Neural progenitor cell (in vitro differentiated cells): ENCODE measurements around the gene MGAT3. TPM values are rescaled to one million over a fixed set of nuclear protein-coding genes. Genes with fewer than 3 reads are reported as not detected.
A peak's percentile ranks its signal among the peaks of the same experiment; 100 is the strongest.

Experiments used
- DNase-seq: peaks from one replicate; pipeline ENCODE4 v3.0.0-alpha.2; 2016; ENCODE audit warnings: low spot score
- H2AFZ ChIP-seq: fragments of 200-600 bp; sonication (generic); replicated peaks from 2 replicates; pipeline ENCODE4 v1.6.1; 2016; ENCODE audit warnings: antibody characterized with exemption
- H3F3A ChIP-seq: fragments of 200-600 bp; sonication (generic); 2 replicates; pipeline ENCODE4 v1.6.1; 2016; ENCODE audit warnings: antibody characterized with exemption, low read depth
- H3K27ac ChIP-seq: fragments of 200-600 bp; sonication (generic); 2 replicates; pipeline ENCODE4 v1.5.1; 2016; ENCODE audit warnings: mild to moderate bottlenecking
- H3K27me3 ChIP-seq: fragments of 200-600 bp; sonication (generic); 2 replicates; pipeline ENCODE4 v1.6.1; 2016; ENCODE audit warnings: mild to moderate bottlenecking, moderate library complexity
- H3K36me3 ChIP-seq: fragments of 200-600 bp; sonication (generic); 2 replicates; pipeline ENCODE4 v1.5.1; 2016
- H3K4me1 ChIP-seq: fragments of 200-600 bp; sonication (generic); 2 replicates; pipeline ENCODE4 v1.6.1; 2016; ENCODE audit warnings: mixed run types
- H3K4me2 ChIP-seq: fragments of 200-600 bp; sonication (generic); 2 replicates; pipeline ENCODE4 v1.6.1; 2016
- H3K4me3 ChIP-seq: fragments of 200-600 bp; sonication (generic); 2 replicates; pipeline ENCODE4 v1.5.1; 2016
- H3K79me2 ChIP-seq: fragments of 200-600 bp; sonication (generic); 2 replicates; pipeline ENCODE4 v1.6.1; 2016; ENCODE audit warnings: low read depth
- H3K9ac ChIP-seq: fragments of 200-600 bp; sonication (generic); 2 replicates; pipeline ENCODE4 v1.6.1; 2016
- H3K9me3 ChIP-seq: fragments of 200-600 bp; sonication (generic); 2 replicates; pipeline ENCODE4 v1.5.1; 2016; ENCODE audit warnings: low read depth
- H4K20me1 ChIP-seq: fragments of 200-600 bp; sonication (generic); 2 replicates; pipeline ENCODE4 v1.6.1; 2016; ENCODE audit warnings: low read depth
- H3K27ac Mint-ChIP-seq: 3 replicates; pipeline ENCODE4 v1.8.0; 2021; ENCODE audit warnings: mixed read lengths
- H3K27me3 Mint-ChIP-seq: 2 replicates; pipeline ENCODE4 v1.8.0; 2022; ENCODE audit warnings: low read depth, mild to moderate bottlenecking, inconsistent platforms, moderate library complexity, mixed read lengths; ENCODE audit not compliant: insufficient read depth
- H3K36me3 Mint-ChIP-seq: 3 replicates; pipeline ENCODE4 v1.8.0; 2021; ENCODE audit warnings: mixed read lengths
- H3K4me1 Mint-ChIP-seq: 3 replicates; pipeline ENCODE4 v1.8.0; 2021; ENCODE audit warnings: mixed read lengths
- H3K4me3 Mint-ChIP-seq: 3 replicates; pipeline ENCODE4 v1.8.0; 2021; ENCODE audit warnings: mild to moderate bottlenecking, moderate library complexity, mixed read lengths
- H3K9me3 Mint-ChIP-seq: 3 replicates; pipeline ENCODE4 v1.8.0; 2020; ENCODE audit warnings: mixed read lengths
- EZH2 ChIP-seq: fragments of 200-600 bp; sonication (generic); IDR thresholded peaks from 2 replicates; pipeline ENCODE4 v1.6.1; 2017; ENCODE audit warnings: antibody characterized with exemption, mild to moderate bottlenecking, moderate library complexity
- EZH2phosphoT487 ChIP-seq: fragments of 200-600 bp; sonication (generic); IDR thresholded peaks from 2 replicates; pipeline ENCODE4 v1.6.1; 2017; ENCODE audit warnings: antibody characterized with exemption
- total RNA-seq: library from RNA; depleted of rRNA; stranded (reverse); fragments of >200 nt; gene quantifications from 2 replicates; pipeline ENCODE4 v1.2.3, GENCODE V29; 2015; ENCODE audit warnings: low replicate concordance
- TF ChIP-seq, protein P1 (sequence below): fragments of 200-600 bp; sonication (generic); IDR thresholded peaks from 2 replicates; pipeline ENCODE4 v1.5.1; 2017; ENCODE audit warnings: antibody characterized with exemption, mild to moderate bottlenecking

MGAT3 gene
- total RNA-seq, 1 donor from 2014 or later: 7.5 TPM

DNA sequence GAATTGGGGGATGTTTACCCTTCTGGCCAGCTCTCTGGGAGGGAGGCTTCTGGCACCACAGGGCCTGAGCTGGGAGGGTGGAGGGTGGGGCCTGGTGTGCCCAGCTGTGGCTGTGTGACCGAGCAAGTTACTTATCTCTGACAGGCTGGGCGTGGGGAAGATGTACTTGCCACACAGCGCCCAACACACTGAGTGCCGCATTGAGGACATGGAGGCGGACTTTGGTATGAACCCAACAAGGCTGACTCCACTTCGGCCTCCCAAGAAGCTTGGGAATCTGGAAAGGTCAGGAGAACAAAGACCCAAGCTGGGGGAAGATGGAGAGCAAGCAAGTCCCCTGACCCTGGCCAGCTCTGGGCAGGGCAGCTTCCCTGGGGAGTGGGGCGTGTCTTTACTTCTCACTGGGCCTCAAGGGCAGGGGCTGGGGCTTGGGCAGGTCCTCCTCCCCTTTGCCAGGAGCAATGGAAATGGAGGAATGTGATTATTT, 2.4 kb upstream of the MGAT3 start:
- Histone ChIP-seq H3K27me3 (peaks cover 24% of the 10 kb centered on the region), H2AFZ (no peak overlapping the region), H3K79me2 (peaks cover 15% of the 10 kb centered on the region), H3K36me3 (no peaks in the 10 kb centered on the region), H4K20me1 (peaks cover 5% of the 10 kb centered on the region), H3K4me2 (peak overlapping the region; percentile 38), H3K4me3 (no peak overlapping the region), H3K9ac (no peak overlapping the region), H3K27ac (no peak overlapping the region), H3K9me3 (no peaks in the 10 kb centered on the region), H3F3A (peaks cover 42% of the 10 kb centered on the region), H3K4me1 (peaks cover 30% of the 10 kb centered on the region)
- Mint-ChIP-seq H3K36me3 (peaks cover 3% of the 10 kb centered on the region), H3K27me3 (peaks cover 30% of the 10 kb centered on the region), H3K27ac (no peak overlapping the region), H3K9me3 (peaks cover 4% of the 10 kb centered on the region), H3K4me1 (peaks cover 43% of the 10 kb centered on the region), H3K4me3 (peak overlapping the region; percentile 72)
- peak; percentile 52 for DNase-seq
- TF ChIP-seq EZH2phosphoT487: no peak
- TF ChIP-seq, protein P1, sequence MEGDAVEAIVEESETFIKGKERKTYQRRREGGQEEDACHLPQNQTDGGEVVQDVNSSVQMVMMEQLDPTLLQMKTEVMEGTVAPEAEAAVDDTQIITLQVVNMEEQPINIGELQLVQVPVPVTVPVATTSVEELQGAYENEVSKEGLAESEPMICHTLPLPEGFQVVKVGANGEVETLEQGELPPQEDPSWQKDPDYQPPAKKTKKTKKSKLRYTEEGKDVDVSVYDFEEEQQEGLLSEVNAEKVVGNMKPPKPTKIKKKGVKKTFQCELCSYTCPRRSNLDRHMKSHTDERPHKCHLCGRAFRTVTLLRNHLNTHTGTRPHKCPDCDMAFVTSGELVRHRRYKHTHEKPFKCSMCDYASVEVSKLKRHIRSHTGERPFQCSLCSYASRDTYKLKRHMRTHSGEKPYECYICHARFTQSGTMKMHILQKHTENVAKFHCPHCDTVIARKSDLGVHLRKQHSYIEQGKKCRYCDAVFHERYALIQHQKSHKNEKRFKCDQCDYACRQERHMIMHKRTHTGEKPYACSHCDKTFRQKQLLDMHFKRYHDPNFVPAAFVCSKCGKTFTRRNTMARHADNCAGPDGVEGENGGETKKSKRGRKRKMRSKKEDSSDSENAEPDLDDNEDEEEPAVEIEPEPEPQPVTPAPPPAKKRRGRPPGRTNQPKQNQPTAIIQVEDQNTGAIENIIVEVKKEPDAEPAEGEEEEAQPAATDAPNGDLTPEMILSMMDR: no peak
- TF ChIP-seq EZH2: no peak

DNA sequence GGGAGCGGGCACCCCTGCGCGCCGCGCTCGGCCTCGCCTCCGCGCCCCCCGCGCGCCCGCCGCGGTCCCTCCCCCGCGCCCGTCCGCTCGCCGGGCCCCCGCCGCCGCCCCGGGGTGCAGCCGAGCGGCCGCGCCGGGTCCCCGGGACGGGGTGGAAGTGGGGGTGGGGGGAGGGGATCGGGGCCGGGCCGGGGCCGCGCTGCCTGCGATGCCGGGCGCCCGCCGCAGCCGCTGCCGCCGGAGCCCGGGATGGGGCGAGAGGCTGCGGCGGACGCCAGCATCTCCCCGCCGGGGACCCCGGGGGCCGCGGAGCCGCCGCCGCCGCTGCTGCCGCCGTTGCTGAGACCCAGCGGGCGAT, 365 bp downstream of the MGAT3 start:
- Mint-ChIP-seq H3K36me3 (peaks cover 3% of the 10 kb centered on the region), H3K27me3 (peaks cover 26% of the 10 kb centered on the region), H3K4me3 (no peak overlapping the region), H3K27ac (no peak overlapping the region), H3K4me1 (peaks cover 41% of the 10 kb centered on the region), H3K9me3 (peaks cover 4% of the 10 kb centered on the region)
- no peak overlapping the region for H2AFZ ChIP-seq
- no peak for DNase-seq
- TF ChIP-seq EZH2phosphoT487 (no peak), EZH2 (no peak)
- TF ChIP-seq, protein P1: no peak
- peaks cover 30% of the 10 kb centered on the region for H3K4me1 ChIP-seq
- peaks cover 13% of the 10 kb centered on the region for H4K20me1 ChIP-seq
- no peak overlapping the region for H3K9ac ChIP-seq
- H3F3A ChIP-seq: peaks cover 42% of the 10 kb centered on the region
- H3K27me3 ChIP-seq: peaks cover 24% of the 10 kb centered on the region
- H3K9me3 ChIP-seq: no peaks in the 10 kb centered on the region
- H3K36me3 ChIP-seq: no peaks in the 10 kb centered on the region
- H3K4me2 ChIP-seq: peak overlapping the region; percentile 97
- H3K79me2 ChIP-seq: peaks cover 21% of the 10 kb centered on the region
- no peak overlapping the region for H3K27ac ChIP-seq
- peak overlapping the region; percentile 85 for H3K4me3 ChIP-seq

DNA sequence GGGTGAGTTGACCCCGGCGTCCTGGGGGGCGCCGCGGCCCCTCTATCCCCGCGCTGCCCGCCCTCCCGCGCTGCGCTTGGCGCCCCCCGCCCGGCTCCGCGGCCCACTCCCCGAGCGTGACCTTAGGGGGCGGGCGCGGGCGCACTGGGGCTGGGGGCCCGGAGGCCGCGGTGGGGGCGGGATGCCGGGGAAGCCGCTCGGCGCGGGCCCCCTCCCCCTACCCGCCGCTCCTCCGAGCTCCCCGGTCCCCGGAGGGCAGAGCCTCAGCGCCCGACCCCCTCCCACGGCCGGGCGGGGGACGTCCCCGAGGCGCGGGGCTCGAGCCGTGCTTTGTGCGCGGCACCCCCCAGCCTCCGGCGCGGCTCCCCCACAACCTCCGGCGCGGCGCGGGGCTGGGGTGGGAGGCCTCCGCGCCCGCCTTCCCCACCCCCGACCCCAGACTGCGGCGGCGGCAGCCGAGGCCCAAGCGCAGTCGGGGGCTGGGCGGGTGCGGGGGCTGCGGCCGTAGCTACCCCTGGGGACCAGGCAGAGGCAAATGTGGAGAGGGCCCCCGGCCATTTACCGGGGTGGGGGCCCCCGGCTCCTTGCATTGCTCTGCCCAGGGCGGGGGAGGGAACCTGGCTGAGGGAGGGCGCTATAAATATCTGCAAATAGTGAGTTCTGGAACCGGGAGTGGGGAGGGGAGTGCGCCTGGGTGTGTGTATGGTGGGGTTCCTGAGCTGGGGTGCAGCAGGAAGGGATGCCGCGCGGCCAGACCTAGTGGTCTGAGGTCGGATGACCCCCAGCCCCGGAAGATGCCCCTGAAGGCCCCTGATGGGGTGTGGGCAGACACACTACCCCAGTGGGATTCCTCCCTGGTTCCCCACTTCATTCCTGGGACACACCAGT, 988 bp downstream of the MGAT3 start:
- Histone ChIP-seq H3K4me2 (peak overlapping the region; percentile 97), H3K27ac (no peak overlapping the region), H3K9ac (peak overlapping the region; percentile 14), H3K36me3 (no peaks in the 10 kb centered on the region), H3K9me3 (no peaks in the 10 kb centered on the region), H3K79me2 (peaks cover 26% of the 10 kb centered on the region), H4K20me1 (peaks cover 18% of the 10 kb centered on the region), H3K27me3 (peaks cover 24% of the 10 kb centered on the region), H3K4me3 (peak overlapping the region; percentile 85), H3K4me1 (peaks cover 29% of the 10 kb centered on the region), H2AFZ (peak overlapping the region; percentile 72), H3F3A (peaks cover 41% of the 10 kb centered on the region)
- peak; percentile 60 for DNase-seq
- peak overlapping the region; percentile 91 for H3K4me3 Mint-ChIP-seq
- H3K27me3 Mint-ChIP-seq: peaks cover 24% of the 10 kb centered on the region
- H3K36me3 Mint-ChIP-seq: peaks cover 3% of the 10 kb centered on the region
- no peak for TF ChIP-seq EZH2phosphoT487
- TF ChIP-seq, protein P1: no peak
- TF ChIP-seq EZH2: no peak
- peaks cover 4% of the 10 kb centered on the region for H3K9me3 Mint-ChIP-seq
- peaks cover 38% of the 10 kb centered on the region for H3K4me1 Mint-ChIP-seq
- peak overlapping the region; percentile 92 for H3K27ac Mint-ChIP-seq
